Panc1 (cell line): ENCODE measurements around the gene SLC22A23.

ENCODE experiments used
- CTCF ChIP-seq: fragments of 450-650 bp; IDR thresholded peaks from 2 replicates; pipeline ENCODE4 v1.5.1; 2017; ENCODE audit warnings: mild to moderate bottlenecking
- POLR2AphosphoS5 ChIP-seq: IDR thresholded peaks from 2 replicates; pipeline ENCODE4 v1.6.1; 2012; ENCODE audit warnings: mild to moderate bottlenecking, low read depth, low read length, moderate library complexity

DNA sequence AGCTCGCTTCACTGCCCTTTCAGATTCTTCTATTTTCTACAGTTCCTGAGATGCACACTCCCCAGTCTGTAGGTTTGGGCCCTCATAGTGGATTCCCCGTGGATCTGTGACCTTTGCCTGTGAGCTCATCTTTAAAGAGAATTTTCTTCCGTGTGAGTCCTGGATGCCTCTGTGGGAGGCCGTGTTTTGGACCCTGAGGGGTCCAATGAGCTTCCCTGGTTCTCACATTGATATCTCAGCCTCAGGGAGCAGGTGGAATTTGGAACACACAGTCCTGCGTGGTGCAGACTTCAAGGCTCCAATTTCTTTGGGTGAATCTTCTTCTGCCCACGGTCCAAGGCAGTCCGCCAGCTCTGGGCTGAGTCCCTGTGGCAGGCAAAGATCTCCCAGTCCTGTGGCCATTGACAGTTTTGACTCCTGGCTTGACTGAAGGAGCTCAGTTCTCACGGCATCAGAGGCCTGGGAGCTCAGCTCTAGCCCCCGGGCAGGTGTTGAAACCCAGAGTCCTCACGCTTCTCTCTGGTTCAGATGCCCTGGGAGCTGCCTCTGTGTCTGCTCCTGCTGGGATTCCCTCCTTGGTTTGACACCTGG lies 137.1 kb downstream of the SLC22A23 start:
- TF ChIP-seq CTCF (no peak), POLR2AphosphoS5 (no peak)
